ENCODE results near the gene STOML2. TPM values are rescaled to one million over a fixed set of nuclear protein-coding genes. Genes with fewer than 3 reads are reported as not detected.

Gene STOML2
- total and polyA plus RNA-seq, 3 donors from 2014 or later, result 87.1 to 115 (median 102) TPM

- Histone ChIP-seq H3K9me3 (no peaks in the 10 kb centered on the region), H3K4me3 (no peak overlapping the region), H3K27me3 (no peaks in the 10 kb centered on the region), H3K36me3 (ENCODE audit: low read depth, missing control alignments) (no peaks in the 10 kb centered on the region), H3K27ac (no peak overlapping the region), H3K4me1 (peaks cover 22% of the 10 kb centered on the region)
- WGBS, 2 donors, result 72 to 80% methylated on average over 8 to 17 of the region's 18 CpGs
- intact Hi-C loops (cut with DNase I; ENCODE audit: low total_unique reads), result loop anchor here (10.0 kb wide), 1 partner anchor 113 kb away; no protein-coding TSS in a partner anchor
- DNase-seq, result no peak
- TF ChIP-seq CTCF (IDR thresholded peaks at IDR 0.05), result no peak
- TF ChIP-seq POLR2A (IDR thresholded peaks at IDR 0.05), result no peak
Observed at GRCh38 chr9:35107297-35108290, 4.7 kb upstream of the STOML2 start.

GRCh38 chr9:35106343-35106730 lies 3.4 kb upstream of the STOML2 start:
- 83 to 92% methylated on average over 7 of the region's 7 CpGs for WGBS, 2 donors
- intact Hi-C loops (cut with DNase I; ENCODE audit: low total_unique reads), result loop anchor here (10.0 kb wide), 1 partner anchor 112 kb away; no protein-coding TSS in a partner anchor
- no peaks in the 10 kb centered on the region for H3K9me3 ChIP-seq
- no peak overlapping the region for H3K4me3 ChIP-seq
- no peak overlapping the region for H3K27ac ChIP-seq
- H3K27me3 ChIP-seq, result no peaks in the 10 kb centered on the region
- DNase-seq, result no peak
- H3K36me3 ChIP-seq (ENCODE audit: low read depth, missing control alignments), result no peaks in the 10 kb centered on the region
- TF ChIP-seq CTCF (IDR thresholded peaks at IDR 0.05) (no peak), POLR2A (IDR thresholded peaks at IDR 0.05) (no peak)
- peaks cover 21% of the 10 kb centered on the region for H3K4me1 ChIP-seq

DNA sequence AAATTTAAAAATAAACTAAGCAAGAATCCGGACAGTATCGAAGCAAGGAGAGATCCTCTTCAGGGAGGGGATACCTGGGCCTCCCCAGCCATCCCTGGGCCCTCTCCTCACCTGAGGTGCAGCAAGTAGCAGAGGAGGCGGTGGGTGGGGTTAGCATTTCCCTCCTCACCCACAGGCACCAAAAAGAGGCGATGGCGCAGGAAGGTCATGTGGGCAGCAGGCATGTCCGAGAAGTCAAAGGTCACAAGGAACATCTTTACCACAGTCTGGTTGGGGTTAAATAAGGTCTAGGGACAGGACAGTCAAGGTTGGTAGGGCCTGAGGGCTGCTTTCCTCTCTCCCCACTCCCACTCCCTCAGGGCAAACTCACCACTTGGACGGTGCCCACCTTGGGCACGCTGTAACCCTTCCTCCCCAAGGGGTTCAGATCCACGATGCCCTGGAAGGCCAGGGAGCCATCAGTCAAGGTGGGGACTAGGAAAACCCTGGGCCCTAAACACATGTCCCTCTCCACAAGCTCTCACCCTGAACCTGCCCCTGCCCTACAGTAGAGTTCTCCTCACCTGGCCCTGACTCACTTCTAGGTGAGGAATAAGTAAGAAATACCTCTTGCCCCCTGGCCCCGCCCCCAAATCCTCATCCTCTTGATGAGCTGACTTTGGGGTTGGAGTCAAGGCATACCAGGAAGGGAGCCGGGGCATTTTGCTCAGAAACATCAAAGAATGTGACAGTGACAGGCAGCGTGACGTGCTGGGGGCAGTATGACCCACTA lies 2.8 kb upstream of the STOML2 start:
- Histone ChIP-seq H3K27ac (no peak overlapping the region), H3K36me3 (ENCODE audit: low read depth, missing control alignments) (no peaks in the 10 kb centered on the region), H3K9me3 (no peaks in the 10 kb centered on the region), H3K4me3 (no peak overlapping the region), H3K27me3 (no peaks in the 10 kb centered on the region), H3K4me1 (peaks cover 17% of the 10 kb centered on the region)
- 87 to 89% methylated on average over 13 of the region's 13 CpGs for WGBS, 2 donors
- TF ChIP-seq CTCF (IDR thresholded peaks at IDR 0.05) (no peak), POLR2A (IDR thresholded peaks at IDR 0.05) (no peak)
- DNase-seq, result no peak
- intact Hi-C loops (cut with DNase I; ENCODE audit: low total_unique reads), result loop anchor here (10.0 kb wide), 1 partner anchor 111 kb away; no protein-coding TSS in a partner anchor

DNA sequence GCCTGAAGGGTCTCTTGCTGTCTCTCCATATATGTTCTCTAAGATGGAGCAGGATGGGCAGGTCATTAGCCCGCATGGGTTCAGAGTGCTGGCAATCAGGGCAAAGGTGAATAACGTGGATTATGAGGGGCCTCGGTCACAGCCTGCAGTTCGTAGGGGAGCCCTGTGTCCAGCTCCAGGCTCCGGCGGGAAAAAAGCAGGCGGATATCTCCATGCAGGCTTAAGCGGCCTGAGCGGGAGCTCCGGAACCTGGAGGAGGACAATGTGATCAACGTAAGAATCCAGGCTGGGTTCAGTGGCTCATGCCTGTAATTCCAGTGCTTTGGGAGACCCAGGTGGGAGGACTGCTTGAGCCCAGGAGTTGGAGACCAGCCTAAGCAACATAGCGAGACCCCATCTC lies 2.2 kb upstream of the STOML2 start:
- H3K9me3 ChIP-seq, result no peaks in the 10 kb centered on the region
- no peaks in the 10 kb centered on the region for H3K27me3 ChIP-seq
- no peak overlapping the region for H3K4me3 ChIP-seq
- H3K4me1 ChIP-seq, result peaks cover 12% of the 10 kb centered on the region
- no peaks in the 10 kb centered on the region for H3K36me3 ChIP-seq (ENCODE audit: low read depth, missing control alignments)
- no peak overlapping the region for H3K27ac ChIP-seq
- 78 to 91% methylated on average over 7 to 12 of the region's 12 CpGs for WGBS, 2 donors
- no peak for TF ChIP-seq CTCF (IDR thresholded peaks at IDR 0.05)
- no peak for TF ChIP-seq POLR2A (IDR thresholded peaks at IDR 0.05)
- intact Hi-C loops (cut with DNase I; ENCODE audit: low total_unique reads), result loop anchor here (10.0 kb wide), 1 partner anchor 110 kb away; no protein-coding TSS in a partner anchor
- no peak for DNase-seq
